WI38 (cell line): ENCODE data around the gene ARHGEF4.

Experiments used
- H3K4me3 ChIP-seq: 2 replicates; pipeline ENCODE4 v1.5.1; 2011; ENCODE audit warnings: low read depth, mild to moderate bottlenecking, control low read depth, low read length
- TF ChIP-seq, protein P1 (sequence below): IDR thresholded peaks from 2 replicates; pipeline ENCODE4 v1.5.1; 2012; ENCODE audit warnings: low read depth, mild to moderate bottlenecking, control low read depth, low read length

ARHGEF4 gene

DNA sequence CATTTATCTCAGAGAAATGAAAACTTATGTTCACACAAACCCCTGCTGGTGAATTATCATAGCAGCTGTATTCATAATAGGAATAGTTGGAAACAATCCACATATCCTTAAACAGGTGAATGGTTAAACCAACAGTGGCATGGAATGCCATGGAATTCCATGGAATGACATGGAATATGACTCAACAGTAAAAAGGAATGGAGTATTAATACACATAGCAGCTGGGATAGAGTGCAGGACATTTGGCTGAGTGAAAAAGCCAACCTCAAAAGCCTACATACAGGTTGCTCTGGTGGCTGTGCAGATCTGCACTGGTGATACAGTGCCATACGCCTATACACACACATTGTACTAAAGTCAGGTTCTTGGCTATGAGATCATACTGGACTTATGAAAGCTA is 187.0 kb downstream of the ARHGEF4 start:
- TF ChIP-seq, protein P1, sequence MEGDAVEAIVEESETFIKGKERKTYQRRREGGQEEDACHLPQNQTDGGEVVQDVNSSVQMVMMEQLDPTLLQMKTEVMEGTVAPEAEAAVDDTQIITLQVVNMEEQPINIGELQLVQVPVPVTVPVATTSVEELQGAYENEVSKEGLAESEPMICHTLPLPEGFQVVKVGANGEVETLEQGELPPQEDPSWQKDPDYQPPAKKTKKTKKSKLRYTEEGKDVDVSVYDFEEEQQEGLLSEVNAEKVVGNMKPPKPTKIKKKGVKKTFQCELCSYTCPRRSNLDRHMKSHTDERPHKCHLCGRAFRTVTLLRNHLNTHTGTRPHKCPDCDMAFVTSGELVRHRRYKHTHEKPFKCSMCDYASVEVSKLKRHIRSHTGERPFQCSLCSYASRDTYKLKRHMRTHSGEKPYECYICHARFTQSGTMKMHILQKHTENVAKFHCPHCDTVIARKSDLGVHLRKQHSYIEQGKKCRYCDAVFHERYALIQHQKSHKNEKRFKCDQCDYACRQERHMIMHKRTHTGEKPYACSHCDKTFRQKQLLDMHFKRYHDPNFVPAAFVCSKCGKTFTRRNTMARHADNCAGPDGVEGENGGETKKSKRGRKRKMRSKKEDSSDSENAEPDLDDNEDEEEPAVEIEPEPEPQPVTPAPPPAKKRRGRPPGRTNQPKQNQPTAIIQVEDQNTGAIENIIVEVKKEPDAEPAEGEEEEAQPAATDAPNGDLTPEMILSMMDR: no peak

DNA sequence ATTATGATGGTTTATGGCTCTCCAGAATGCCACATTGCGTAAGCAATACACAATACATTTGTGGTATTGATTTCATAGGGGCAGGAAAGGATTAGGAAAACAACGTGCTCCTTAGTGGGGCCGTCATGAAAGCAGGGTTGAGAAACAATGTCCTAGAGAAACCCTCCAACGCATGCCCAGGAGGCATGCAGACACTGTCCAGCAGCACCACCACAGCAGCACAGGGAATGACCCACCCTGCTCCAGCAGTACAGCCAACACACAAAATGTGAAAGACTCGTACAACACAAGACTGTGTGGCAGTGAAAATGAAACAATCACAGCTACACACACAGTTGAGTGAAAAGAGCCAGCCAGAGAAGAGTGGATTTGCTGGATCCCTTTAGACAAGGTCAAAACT is 190.2 kb downstream of the ARHGEF4 start:
- no peak overlapping the region for H3K4me3 ChIP-seq
- TF ChIP-seq, protein P1: no peak

More for the DNA sequence above, 187.0 kb downstream of the ARHGEF4 start:
- H3K4me3 ChIP-seq: no peak overlapping the region

DNA sequence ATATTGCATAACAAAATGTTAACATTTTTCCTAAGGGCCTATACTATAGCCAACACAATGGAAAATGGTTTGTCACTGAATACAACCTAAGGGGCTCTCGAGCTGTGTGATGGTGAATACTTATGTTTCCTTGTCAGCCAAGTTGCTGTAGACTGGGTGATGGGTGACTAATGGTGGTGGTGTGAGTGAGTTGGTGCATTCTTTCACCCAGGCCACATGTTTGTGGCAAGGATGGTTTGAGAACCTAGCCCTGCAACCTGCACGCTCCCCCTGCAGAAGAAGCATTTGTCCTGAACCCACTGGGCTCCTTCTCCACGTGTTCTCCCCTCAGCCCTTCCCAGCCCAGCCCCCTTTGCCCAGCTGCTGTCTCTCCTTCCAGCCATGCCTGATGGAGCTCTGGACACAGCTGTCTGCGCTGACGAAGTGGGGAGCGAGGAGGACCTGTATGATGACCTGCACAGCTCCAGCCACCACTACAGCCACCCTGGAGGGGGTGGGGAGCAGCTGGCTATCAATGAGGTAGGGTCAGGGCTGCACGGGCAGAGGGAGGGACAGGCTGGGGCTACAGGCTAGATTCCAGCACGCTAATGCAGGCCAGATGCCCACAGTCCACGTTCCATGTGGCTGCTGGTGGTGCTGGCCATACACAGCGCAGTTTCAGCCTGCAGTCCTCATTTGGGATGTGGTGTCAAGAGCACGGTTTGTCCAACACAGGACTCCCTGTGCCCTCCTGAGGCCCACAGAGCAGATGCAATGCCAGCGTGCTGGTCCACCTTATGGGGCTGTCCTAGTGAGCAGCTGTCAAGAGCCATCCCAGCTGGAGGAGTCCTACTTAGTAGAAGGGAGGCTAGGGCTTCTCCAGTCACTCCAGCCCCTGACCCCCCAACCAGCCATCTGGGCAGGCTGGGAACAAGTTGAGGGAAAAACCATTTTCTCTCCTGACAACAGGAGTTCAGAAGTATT is 191.1 kb downstream of the ARHGEF4 start:
- TF ChIP-seq, protein P1: no peak

DNA sequence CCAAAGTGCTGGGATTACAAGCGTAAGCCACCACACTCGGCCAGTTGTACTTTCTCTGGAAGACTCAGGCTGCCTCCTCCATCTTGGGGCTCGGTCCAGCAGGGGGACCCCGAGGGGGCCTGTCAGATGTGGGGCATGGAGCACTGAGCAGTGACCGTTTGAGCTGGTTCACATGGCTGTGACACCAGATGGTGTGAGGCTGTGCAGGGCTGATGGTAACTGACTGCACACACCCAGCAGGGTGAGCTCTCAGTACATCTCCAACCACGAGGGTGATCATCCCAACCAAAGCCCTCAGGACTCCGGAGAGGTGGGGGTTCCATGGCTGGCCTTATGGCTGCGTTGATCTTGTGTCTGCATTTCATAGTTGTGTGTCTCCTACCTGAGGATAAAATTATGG is 193.1 kb downstream of the ARHGEF4 start:
- TF ChIP-seq, protein P1: no peak
- H3K4me3 ChIP-seq: no peak overlapping the region

More for the DNA sequence above, 191.1 kb downstream of the ARHGEF4 start:
- H3K4me3 ChIP-seq: no peak overlapping the region

DNA sequence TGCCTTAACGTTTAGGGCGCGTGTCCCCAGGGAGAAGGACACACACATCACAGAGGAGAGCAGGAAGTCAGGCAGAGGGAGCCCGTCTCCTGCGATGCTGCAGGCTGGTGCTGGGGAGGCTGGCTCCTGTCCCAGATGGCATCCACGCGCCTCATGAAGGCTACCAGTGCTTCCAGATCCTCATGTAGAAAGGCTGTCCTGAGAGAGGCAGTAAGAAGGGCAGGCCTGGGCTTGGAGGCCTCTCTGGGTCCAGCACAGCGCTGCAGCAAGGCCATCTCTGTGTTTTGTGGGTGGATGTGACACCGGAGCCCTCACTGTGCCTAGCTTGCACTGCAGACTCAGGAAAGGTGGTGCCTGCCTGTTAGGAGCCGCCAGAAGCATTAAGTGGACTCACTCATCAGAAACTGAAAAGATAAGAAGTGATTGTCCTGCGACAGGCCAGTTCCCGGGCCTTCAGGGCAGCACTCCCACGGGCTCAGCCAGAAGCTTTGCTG is 193.8 kb downstream of the ARHGEF4 start:
- no peak overlapping the region for H3K4me3 ChIP-seq
- TF ChIP-seq, protein P1: no peak

DNA sequence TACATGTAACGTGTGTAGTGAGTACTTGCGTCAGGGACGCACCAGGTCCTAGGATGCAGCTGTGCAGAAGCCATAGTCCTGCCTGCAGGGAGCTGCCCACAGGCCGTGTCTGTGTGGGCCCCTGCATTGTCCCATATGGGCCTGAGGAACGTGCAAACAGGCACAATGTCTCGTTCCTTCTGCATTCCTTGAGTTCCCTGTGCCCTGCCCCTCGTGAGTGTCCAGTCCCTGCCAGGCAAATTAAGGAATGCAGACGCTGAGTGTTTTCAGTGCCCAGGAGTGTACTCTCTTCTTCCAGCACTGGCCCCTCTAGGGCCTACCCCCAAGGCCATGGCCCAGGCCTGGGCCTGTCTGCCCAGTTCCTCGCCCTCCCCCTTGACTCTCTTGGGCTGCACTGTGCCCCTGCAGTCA is 194.7 kb downstream of the ARHGEF4 start:
- TF ChIP-seq, protein P1: no peak
- no peak overlapping the region for H3K4me3 ChIP-seq

DNA sequence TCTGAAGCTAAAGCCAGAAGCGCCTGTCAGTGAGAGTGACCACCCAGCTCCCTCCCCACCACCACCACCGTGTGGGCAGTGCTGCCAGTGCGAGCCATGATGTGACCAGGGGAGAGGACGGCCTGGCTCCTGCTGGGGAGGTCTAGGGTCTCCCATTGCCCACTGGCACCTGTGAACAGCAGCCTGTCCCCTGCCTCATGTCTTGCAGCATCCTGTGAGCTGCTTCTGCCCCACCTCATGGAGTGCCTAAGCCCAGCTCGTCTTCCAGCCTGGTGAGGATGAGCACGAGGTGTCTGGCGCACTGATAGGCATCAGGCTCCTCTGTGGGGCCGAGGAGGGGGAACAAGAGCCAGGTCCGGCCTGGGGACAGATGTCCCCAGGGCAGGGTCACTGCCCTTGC is 195.2 kb downstream of the ARHGEF4 start:
- H3K4me3 ChIP-seq: no peak overlapping the region
- TF ChIP-seq, protein P1: no peak
